ENCODE results near the gene PRPF19.

The PRPF19 gene

DNA sequence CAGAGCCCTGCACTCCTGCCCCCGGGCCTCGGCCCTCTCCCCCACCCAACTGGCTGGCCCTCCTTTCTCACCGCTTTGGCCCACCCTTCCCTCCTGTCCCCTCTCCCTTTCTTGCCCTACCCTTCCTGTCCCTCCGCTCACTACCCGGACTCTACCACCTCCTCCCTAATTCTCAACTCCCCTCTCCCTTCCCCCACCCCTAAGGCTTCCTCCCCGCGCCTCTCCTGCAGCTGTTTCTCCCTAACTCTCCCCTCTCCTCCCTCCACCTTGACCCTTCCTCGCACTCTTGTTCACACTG is 45.2 kb upstream of the PRPF19 start:
- H3K9ac ChIP-seq (ENCODE audit: low read length): peak overlapping the region; percentile 36; the same call in 1 of the 2 replicates
- no peaks in the 10 kb centered on the region for H3K36me3 ChIP-seq (ENCODE audit: low read length)
- H3F3A ChIP-seq (ENCODE audit: insufficient read depth): no peaks in the 10 kb centered on the region; the same call in 1 of the 2 replicates
- no peaks in the 10 kb centered on the region for H4K20me1 ChIP-seq (ENCODE audit: low read depth, low read length)
- H2AFZ ChIP-seq (ENCODE audit: low read depth, low read length, severe bottlenecking): peak overlapping the region; percentile 48
- no peak overlapping the region for H3K4me3 ChIP-seq (ENCODE audit: insufficient read depth, low read length, poor library complexity, severe bottlenecking)
- no peak overlapping the region for H3K27ac ChIP-seq (ENCODE audit: low read depth, low read length)
- H3K79me2 ChIP-seq (ENCODE audit: insufficient read depth, low read length): no peaks in the 10 kb centered on the region
- no peaks in the 10 kb centered on the region for H3K9me3 ChIP-seq (ENCODE audit: insufficient read depth, low read length)
- H3K9me2 ChIP-seq (replicated peaks; ENCODE audit: insufficient read depth, low read length): no peaks in the 10 kb centered on the region
- peak overlapping the region; percentile 44 for H3K4me2 ChIP-seq (ENCODE audit: low read depth, low read length, poor library complexity, severe bottlenecking)
- no peaks in the 10 kb centered on the region for H3K27me3 ChIP-seq (ENCODE audit: low read length)
- TF ChIP-seq, protein P1, sequence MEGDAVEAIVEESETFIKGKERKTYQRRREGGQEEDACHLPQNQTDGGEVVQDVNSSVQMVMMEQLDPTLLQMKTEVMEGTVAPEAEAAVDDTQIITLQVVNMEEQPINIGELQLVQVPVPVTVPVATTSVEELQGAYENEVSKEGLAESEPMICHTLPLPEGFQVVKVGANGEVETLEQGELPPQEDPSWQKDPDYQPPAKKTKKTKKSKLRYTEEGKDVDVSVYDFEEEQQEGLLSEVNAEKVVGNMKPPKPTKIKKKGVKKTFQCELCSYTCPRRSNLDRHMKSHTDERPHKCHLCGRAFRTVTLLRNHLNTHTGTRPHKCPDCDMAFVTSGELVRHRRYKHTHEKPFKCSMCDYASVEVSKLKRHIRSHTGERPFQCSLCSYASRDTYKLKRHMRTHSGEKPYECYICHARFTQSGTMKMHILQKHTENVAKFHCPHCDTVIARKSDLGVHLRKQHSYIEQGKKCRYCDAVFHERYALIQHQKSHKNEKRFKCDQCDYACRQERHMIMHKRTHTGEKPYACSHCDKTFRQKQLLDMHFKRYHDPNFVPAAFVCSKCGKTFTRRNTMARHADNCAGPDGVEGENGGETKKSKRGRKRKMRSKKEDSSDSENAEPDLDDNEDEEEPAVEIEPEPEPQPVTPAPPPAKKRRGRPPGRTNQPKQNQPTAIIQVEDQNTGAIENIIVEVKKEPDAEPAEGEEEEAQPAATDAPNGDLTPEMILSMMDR (IDR thresholded peaks at IDR 0.05; ENCODE audit: insufficient read depth, low read length, poor library complexity, severe bottlenecking): no peak
- TF ChIP-seq EZH2phosphoT487 (conservative IDR thresholded peaks at IDR 0.05; ENCODE audit: low read length): no peak

DNA sequence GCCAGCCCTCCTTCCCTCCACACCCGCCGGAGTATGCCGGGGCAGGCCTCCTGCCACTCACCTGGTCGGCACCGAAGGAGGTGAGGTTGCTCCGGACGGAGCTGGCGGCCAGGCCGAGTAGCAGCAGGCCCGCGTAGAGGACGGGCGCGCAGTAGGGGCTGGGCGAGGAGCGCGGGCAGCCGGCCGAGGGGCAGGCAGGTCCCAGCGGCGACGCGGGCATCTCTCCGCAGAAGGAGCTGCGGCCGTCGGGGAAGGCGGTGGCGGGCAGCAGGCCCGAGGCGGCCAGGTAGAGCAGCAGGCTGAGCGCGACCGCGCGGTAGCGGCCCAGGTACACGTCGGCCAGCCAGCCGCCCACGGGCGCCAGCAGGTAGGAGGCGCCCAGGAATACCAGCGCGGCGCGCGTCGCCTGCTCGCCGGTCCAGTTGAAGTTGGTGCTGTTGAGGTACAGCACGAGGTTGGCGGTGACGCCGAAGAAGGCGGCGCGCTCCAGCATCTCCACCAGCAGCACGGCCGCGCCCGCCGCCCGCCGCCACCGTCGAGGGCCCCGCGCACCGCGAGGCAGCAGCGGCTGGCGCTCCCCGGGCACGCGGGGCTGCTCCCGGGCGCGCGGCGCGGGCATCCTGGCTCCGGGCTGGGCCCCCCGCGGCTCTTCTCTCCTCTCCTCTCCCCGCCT is 44.7 kb upstream of the PRPF19 start:
- Histone ChIP-seq H3K9me2 (replicated peaks; ENCODE audit: insufficient read depth, low read length) (no peaks in the 10 kb centered on the region), H2AFZ (ENCODE audit: low read depth, low read length, severe bottlenecking) (no peak overlapping the region), H3K9ac (ENCODE audit: low read length) (no peak overlapping the region), H3K27me3 (ENCODE audit: low read length) (no peaks in the 10 kb centered on the region), H3K9me3 (ENCODE audit: insufficient read depth, low read length) (no peaks in the 10 kb centered on the region), H3K4me2 (ENCODE audit: low read depth, low read length, poor library complexity, severe bottlenecking) (no peak overlapping the region), H3K27ac (ENCODE audit: low read depth, low read length) (no peak overlapping the region), H3F3A (ENCODE audit: insufficient read depth) (no peaks in the 10 kb centered on the region; the same call in 1 of the 2 replicates), H3K79me2 (ENCODE audit: insufficient read depth, low read length) (no peaks in the 10 kb centered on the region), H4K20me1 (ENCODE audit: low read depth, low read length) (no peaks in the 10 kb centered on the region), H3K36me3 (ENCODE audit: low read length) (no peaks in the 10 kb centered on the region), H3K4me3 (ENCODE audit: insufficient read depth, low read length, poor library complexity, severe bottlenecking) (no peak overlapping the region)
- TF ChIP-seq EZH2phosphoT487 (conservative IDR thresholded peaks at IDR 0.05; ENCODE audit: low read length): no peak
- TF ChIP-seq, protein P1 (IDR thresholded peaks at IDR 0.05; ENCODE audit: insufficient read depth, low read length, poor library complexity, severe bottlenecking): no peak

DNA sequence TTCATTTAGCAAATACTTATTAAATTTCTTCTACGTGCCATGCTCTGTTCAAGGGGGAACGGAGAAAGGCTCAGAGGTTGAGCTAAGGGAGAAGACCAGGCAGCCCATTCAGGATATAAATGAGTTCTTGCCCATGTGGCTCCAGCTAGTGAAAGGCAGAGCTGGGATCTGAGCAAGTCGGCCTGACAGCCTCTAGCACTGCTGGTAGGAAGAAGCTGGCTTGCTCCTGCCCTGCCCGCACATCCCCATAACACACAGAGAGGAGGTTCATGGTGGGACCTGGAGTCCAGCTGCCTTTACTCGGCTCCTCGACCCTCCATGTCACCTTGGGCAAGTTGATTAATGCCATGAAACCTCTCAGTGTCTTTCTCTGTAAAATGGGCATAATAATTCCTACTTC is 43.6 kb upstream of the PRPF19 start:
- H3K79me2 ChIP-seq (ENCODE audit: insufficient read depth, low read length): no peaks in the 10 kb centered on the region
- no peaks in the 10 kb centered on the region for H3K36me3 ChIP-seq (ENCODE audit: low read length)
- no peak overlapping the region for H3K27ac ChIP-seq (ENCODE audit: low read depth, low read length)
- H3K9me2 ChIP-seq (replicated peaks; ENCODE audit: insufficient read depth, low read length): no peaks in the 10 kb centered on the region
- no peak overlapping the region for H3K4me3 ChIP-seq (ENCODE audit: insufficient read depth, low read length, poor library complexity, severe bottlenecking)
- no peak overlapping the region for H3K4me2 ChIP-seq (ENCODE audit: low read depth, low read length, poor library complexity, severe bottlenecking)
- TF ChIP-seq EZH2phosphoT487 (conservative IDR thresholded peaks at IDR 0.05; ENCODE audit: low read length): no peak
- TF ChIP-seq, protein P1 (IDR thresholded peaks at IDR 0.05; ENCODE audit: insufficient read depth, low read length, poor library complexity, severe bottlenecking): no peak
- H3K9me3 ChIP-seq (ENCODE audit: insufficient read depth, low read length): no peaks in the 10 kb centered on the region
- no peaks in the 10 kb centered on the region; the same call in 1 of the 2 replicates for H3F3A ChIP-seq (ENCODE audit: insufficient read depth)
- no peaks in the 10 kb centered on the region for H4K20me1 ChIP-seq (ENCODE audit: low read depth, low read length)
- H2AFZ ChIP-seq (ENCODE audit: low read depth, low read length, severe bottlenecking): no peak overlapping the region
- H3K27me3 ChIP-seq (ENCODE audit: low read length): no peaks in the 10 kb centered on the region
- no peak overlapping the region for H3K9ac ChIP-seq (ENCODE audit: low read length)

Data from SU-DHL-6 (cell line).